Activated gamma-delta T cell (primary cell): ENCODE measurements around the gene FGGY.
"Not testable (repeated sequence)": the region's sequence is repeated elsewhere in the genome, so short reads cannot be mapped to it uniquely, and the experiment has no call there.

Experiments
- DNase-seq: peaks from one replicate; lab custom pipeline; 2025; lab: John Stamatoyannopoulos, UW

FGGY gene

DNA sequence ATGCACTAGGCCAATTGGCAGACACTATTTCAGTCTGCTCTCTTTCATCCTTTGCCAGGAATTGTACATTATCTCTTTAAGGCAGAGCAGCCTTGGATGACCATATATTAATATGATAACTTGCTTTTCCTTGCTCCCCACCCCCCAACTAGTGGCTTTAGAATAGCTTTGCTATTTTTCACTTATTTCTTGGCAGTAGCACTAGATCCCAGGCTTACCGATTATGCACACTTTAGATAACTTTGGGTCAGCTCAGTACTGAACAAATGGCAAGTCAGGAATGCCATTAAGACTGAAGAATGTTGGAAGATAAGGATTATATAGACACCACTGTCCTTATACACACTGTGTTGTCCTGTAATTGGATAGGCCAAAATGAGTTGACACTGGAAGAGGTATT, 146.4 kb downstream of the FGGY start:
- no peak for DNase-seq

DNA sequence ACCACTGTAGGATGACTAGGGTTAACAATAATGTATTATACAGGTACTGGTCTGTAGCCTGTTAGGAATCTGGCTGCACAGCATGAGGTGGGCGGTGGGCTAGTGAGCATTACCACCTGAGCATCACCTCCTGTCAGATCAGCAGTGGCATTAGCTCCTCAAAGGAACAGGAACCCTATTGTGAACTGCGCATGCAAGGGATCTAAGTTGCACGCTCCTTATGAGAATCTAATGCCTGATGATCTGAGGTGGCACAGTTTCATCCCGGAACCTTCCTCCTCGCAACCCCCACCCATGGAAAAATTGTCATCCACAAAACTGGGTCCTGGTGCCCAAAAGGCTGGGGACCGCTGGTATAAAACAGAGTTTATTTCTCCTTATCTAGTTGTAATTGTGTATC, 147.6 kb downstream of the FGGY start:
- DNase-seq, result no peak

- no peak for DNase-seq
These were observed 148.1 kb downstream of the FGGY start for GRCh38 chr1:59445040-59445439.

GRCh38 chr1:59446257-59446901, 149.5 kb downstream of the FGGY start:
- no peak for DNase-seq

GRCh38 chr1:59452026-59452425, 155.1 kb downstream of the FGGY start:
- no peak for DNase-seq

DNA sequence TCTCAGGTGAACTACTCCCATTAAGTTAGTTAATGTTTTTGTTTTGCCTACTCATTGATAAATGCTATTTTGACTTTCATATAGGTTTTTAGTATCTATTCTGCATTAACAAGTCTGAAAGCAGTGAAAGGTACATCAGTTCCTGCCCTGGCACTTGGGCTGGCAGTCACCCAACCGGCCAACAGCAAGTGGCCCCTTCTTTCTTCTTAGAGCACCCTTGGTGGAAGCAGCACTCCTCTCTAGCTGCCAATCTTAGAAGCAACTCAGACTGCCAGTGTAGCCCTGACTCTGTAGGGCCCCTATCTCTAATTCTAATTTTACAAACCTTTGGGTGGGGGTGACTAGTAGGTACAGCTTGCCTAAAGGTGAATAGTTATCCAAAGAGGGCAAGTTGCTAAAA, 155.7 kb downstream of the FGGY start:
- no peak for DNase-seq

GRCh38 chr1:59453297-59453968, 156.5 kb downstream of the FGGY start:
- no peak for DNase-seq

DNA sequence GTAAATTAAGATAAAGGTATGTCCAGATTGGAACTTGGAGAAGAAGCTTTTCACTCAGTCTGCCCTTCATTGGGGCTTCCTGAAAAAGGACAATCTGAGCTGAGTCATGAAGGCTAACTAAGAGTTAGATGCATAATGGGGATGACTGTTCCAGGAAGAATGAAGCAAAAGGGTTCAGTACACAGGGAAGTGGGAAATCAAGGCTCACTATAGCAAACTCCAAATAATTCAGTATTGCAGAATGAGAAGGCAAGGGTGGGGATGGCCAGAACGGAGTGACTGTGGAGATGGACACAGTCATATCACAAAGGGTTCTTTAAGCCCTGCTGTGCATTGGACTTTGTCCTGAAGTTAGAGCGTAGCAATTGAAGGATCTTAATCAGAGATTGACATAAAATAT, 158.3 kb downstream of the FGGY start:
- no peak for DNase-seq

DNA sequence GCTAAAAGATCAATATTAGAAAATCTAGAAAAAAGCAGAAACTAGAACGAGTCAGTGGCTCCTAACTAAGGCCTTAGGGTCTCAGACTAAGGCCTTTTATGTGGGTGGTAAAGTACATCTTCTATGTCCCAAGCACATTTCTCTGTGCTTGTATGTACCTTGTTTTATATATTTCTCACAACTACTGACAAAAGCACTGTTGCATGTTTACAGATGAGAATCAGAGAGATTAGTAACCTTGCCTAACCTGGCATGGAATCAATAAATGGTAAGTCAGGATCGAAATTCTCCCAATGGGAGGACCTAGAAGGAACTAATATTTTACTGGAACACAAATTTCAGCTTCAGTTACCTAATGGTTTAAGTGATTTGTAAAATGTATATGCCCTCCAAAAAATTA, 160.9 kb downstream of the FGGY start:
- DNase-seq, result no peak

GRCh38 chr1:59458884-59459283, 162.0 kb downstream of the FGGY start:
- DNase-seq, result no peak

DNA sequence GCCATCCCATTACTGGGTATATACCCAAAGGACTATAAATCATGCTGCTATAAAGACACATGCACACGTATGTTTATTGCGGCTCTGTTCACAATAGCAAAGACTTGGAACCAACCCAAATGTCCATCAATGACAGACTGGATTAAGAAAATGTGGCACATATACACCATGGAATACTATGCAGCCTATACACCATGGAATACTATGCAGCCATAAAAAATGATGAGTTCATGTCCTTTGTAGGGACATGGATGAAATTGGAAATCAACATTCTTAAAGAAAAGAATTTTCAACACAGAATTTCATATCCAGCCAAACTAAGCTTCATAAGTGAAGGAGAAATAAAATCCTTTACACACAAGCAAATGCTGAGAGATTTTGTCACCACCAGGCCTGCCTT, 166.0 kb downstream of the FGGY start:
- DNase-seq, result not testable (repeated sequence)

GRCh38 chr1:59465478-59465877, 168.6 kb downstream of the FGGY start:
- not testable (repeated sequence) for DNase-seq

DNA sequence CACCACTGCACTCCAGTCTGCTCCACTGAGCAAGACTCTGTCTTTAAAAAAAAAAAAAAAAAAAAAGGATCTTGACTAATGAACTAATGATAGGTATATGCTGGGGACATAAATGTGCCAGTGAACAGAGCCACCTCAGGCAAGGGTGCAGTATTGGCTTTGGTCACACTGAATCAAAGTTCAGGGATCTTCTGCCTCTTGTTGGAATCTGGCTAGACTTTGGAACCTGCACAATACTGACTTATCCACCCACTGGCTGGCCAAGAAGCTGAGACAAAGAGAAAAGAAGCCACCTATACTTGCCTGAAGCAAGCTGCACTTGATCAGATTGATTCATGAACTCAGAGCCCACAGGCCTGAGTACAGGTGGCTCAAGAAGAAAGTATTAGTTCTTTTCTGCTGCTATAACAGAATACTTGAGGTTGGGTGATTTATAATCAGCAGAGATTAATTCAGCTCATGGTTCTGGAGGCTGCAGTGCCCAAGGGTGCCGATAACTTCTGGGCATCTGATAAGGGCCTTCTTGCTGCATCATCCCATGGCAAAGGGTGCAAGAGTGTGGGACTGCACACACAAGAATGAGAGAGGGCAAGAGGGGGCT, 172.0 kb downstream of the FGGY start:
- DNase-seq, result no peak

- not testable (repeated sequence) for DNase-seq
These were observed 175.2 kb downstream of the FGGY start for GRCh38 chr1:59471991-59472570.

- no peak for DNase-seq
These were observed 176.9 kb downstream of the FGGY start for GRCh38 chr1:59473831-59474230.

- DNase-seq, result no peak
These were observed 177.6 kb downstream of the FGGY start for GRCh38 chr1:59474496-59474895.

DNA sequence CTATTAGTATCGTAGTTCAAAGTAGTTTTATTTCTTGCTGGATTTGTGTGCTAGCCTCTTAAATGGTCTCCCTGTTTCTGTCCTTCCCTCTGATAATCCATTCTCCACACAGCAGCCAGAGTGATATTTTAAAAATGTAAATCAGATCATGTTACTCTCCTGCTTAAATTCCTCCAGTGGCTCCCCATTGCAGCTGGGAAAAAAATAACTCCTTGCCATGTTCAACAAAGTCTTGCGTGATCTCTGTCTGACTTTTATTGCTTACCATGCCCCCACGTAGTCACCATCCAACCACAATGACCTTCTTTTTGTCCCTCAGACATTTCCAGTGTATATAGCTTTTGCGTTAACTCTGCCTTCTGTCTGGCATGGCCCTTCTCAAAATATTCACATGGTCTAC, 178.8 kb downstream of the FGGY start:
- DNase-seq, result no peak

DNA sequence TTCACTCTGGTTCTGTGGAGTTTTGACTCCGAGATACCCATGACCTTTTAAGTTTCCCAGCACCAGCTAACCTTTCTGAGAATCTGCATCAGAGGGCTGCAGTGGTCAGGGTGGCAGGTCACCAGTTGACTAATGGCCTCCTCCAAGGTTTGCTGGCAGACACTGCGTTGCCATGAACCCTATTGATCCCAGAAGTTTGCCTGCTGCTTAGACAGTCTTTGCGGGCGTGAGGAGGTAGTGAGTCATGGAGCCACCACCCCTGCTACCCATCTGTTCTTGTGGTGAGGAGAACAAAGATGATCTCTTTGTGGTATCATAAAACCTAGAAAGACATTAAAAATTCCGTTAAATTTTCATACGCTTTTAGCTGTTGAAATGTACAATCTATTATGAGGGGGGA, 180.4 kb downstream of the FGGY start:
- DNase-seq, result no peak

DNA sequence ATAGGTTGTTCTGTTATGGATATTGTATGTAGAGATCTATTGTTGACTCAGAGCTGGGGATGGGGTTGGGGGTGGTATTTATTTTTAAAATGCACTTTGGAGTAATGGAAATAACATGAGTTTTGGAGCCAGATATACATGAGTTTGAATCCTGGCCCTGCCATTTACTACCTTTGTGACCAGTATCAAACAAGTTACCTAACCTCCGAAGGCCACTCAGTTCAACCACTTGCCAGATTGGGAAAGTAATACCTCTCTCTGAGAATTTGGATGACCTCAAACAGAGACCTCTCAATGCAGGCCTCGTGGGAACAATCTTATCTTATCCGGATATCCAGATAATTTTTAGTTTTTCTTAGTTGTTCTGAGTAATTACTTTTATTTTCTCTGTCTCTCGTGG, 181.0 kb downstream of the FGGY start:
- no peak for DNase-seq

- no peak for DNase-seq
These were observed 181.9 kb downstream of the FGGY start for GRCh38 chr1:59478822-59479221.

- no peak for DNase-seq
These were observed 183.4 kb downstream of the FGGY start for GRCh38 chr1:59480188-59480888.

DNA sequence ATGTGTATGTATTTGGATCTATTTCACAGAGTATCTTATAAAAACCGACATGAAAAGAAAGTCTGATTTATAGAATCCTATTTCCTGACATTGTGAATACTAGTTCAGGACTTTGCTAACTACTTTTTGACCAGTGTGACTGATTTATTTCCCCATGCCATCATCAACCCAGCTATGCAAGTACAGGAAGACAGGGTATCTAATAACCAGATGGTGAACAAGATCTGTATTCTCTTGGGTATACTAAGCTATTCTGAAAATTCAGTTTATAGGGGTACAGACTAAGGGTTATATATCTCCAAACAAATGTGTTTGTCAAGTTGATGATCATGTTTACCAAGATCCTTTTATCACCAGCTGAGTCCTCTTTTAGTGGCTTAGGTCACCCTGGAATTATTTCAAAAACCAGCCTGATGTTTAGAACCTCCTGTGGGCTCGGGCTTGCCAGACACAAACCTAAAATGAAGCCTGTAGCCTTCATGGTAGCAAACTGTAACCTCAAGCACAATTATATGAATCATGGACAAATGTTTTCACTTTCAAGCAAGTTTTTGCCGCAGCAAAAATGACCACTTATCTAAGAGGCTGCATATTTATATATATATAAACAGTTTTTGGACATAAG, 185.1 kb downstream of the FGGY start:
- DNase-seq, result no peak
